Endothelial cell of umbilical vein (primary cell): Measurements from ENCODE around the gene GULP1. TPM values are rescaled to one million over a fixed set of nuclear protein-coding genes. Genes with fewer than 3 reads are reported as not detected.

Experiments used
- BruUV-seq: library from RNA; stranded (reverse); fragments of 400-500 nt; replicated peaks from 2 replicates; lab custom pipeline; 2021; lab: Mats Ljungman, UMichigan
- CTCF ChIA-PET: fragments of 300-600, 350-600 bp; sonication (Branson Sonifier 250); formaldehyde crosslinking; loops from one replicate; lab custom pipeline; 2021; ENCODE audit warnings: antibody characterized with exemption, inconsistent platforms; lab: Charles Lee
- POLR2A ChIA-PET: fragments of 300-600, 350-600 bp; sonication (Branson Sonifier 250); formaldehyde crosslinking; loops from one replicate; lab custom pipeline; 2021; ENCODE audit warnings: antibody characterized with exemption, inconsistent platforms; lab: Charles Lee
- DNase-seq: peaks from one replicate; pipeline ENCODE4 v3.0.0-alpha.2; 2011; ENCODE audit warnings: low read depth, low spot score
- FAIRE-seq: peaks from 2 replicates; lab custom pipeline; 2011; peaks lifted over from hg19 to GRCh38; lab: Jason Lieb, UNC
- H2AFZ ChIP-seq: 2 replicates; pipeline ENCODE4 v1.6.0; 2012; ENCODE audit warnings: low read depth, low read length, control low read depth, inconsistent platforms
- H3K27ac ChIP-seq: 2 replicates; pipeline ENCODE4 v1.5.1; 2011; ENCODE audit warnings: low read depth, mild to moderate bottlenecking, control low read depth, low read length, moderate library complexity; ENCODE audit not compliant: insufficient read depth
- H3K27me3 ChIP-seq, 2 experiments: 2 replicates each; pipeline versions ENCODE4 v1.6.0 to v1.6.1; 2011; ENCODE audit warnings: low read length in 2 of 2, mixed read lengths in 1 of 2; ENCODE audit not compliant: control insufficient read depth in 2 of 2, insufficient read depth in 2 of 2
- H3K36me3 ChIP-seq, 2 experiments: 2 replicates in 1 of 2; 3 replicates in 1 of 2; pipeline ENCODE4 v1.5.1; 2011; ENCODE audit warnings: low read length in 2 of 2, mild to moderate bottlenecking in 1 of 2, moderate library complexity in 1 of 2; ENCODE audit not compliant: control insufficient read depth in 2 of 2, insufficient read depth in 2 of 2; ENCODE audit errors: extremely low read depth in 1 of 2
- H3K4me1 ChIP-seq: 3 replicates; pipeline ENCODE4 v1.5.1; 2011; ENCODE audit warnings: mild to moderate bottlenecking, low read length; ENCODE audit not compliant: control insufficient read depth, insufficient read depth; ENCODE audit errors: extremely low read depth
- H3K4me2 ChIP-seq: 2 replicates; pipeline ENCODE4 v1.6.1; 2011; ENCODE audit warnings: low read length, control low read depth, mixed read lengths; ENCODE audit not compliant: insufficient read depth
- H3K4me3 ChIP-seq, 3 experiments: fragments of 200-600 bp in 1 of 3; sonication (generic), shearing (Covaris generic) in 1 of 3; replicated peaks in 1 of 3; 2 replicates each; pipeline ENCODE4 v1.5.1; 2011 to 2016; ENCODE audit warnings: control low read depth in 3 of 3, low read length in 3 of 3, mild to moderate bottlenecking in 2 of 3, inconsistent platforms in 1 of 3, low read depth in 1 of 3, moderate library complexity in 1 of 3; ENCODE audit not compliant: insufficient read depth in 1 of 3
- H3K79me2 ChIP-seq: 2 replicates; pipeline ENCODE4 v1.6.0; 2012; ENCODE audit warnings: low read length, inconsistent platforms; ENCODE audit not compliant: control insufficient read depth, insufficient read depth
- H3K9ac ChIP-seq: replicated peaks from 2 replicates; pipeline ENCODE3; 2011; ENCODE audit warnings: low read length, control low read depth; ENCODE audit not compliant: insufficient read depth; ENCODE audit errors: extremely low read depth
- H3K9me1 ChIP-seq: replicated peaks from 3 replicates; pipeline ENCODE4 v1.6.0; 2011; ENCODE audit warnings: mild to moderate bottlenecking, low read length; ENCODE audit not compliant: control insufficient read depth, insufficient read depth; ENCODE audit errors: extremely low read depth
- H3K9me3 ChIP-seq: replicated peaks from 2 replicates; pipeline ENCODE4 v1.5.1; 2012; ENCODE audit warnings: low read length, inconsistent platforms; ENCODE audit not compliant: control insufficient read depth, insufficient read depth
- H4K20me1 ChIP-seq: replicated peaks from 2 replicates; pipeline ENCODE3; 2011; ENCODE audit warnings: mild to moderate bottlenecking, low read length; ENCODE audit not compliant: control insufficient read depth, insufficient read depth; ENCODE audit errors: extremely low read depth
- CTCF ChIP-seq, 2 donors: IDR thresholded peaks; 1 replicate in 1 of 2; 2 replicates in 1 of 2; pipeline ENCODE4 v1.5.1; 2011; ENCODE audit warnings: low read length in 2 of 2, mild to moderate bottlenecking in 2 of 2, moderate library complexity in 2 of 2, control low read depth in 1 of 2, inconsistent platforms in 1 of 2, low read depth in 1 of 2; ENCODE audit not compliant: insufficient read depth in 1 of 2; ENCODE audit errors: extremely low read depth in 1 of 2
- EZH2 ChIP-seq: IDR thresholded peaks from 2 replicates; pipeline ENCODE4 v1.6.1; 2012; ENCODE audit warnings: borderline replicate concordance, low read depth, mild to moderate bottlenecking, moderate library complexity, low read length, inconsistent platforms; ENCODE audit not compliant: severe bottlenecking
- FOS ChIP-seq: IDR thresholded peaks from 2 replicates; pipeline ENCODE4 v1.6.1; 2011; ENCODE audit warnings: mild to moderate bottlenecking, low read length, moderate library complexity, borderline replicate concordance; ENCODE audit not compliant: insufficient read depth
- GATA2 ChIP-seq: IDR thresholded peaks from 2 replicates; pipeline ENCODE4 v1.7.0; 2011; ENCODE audit warnings: low read depth, mild to moderate bottlenecking, moderate library complexity, mixed read lengths, low read length; ENCODE audit not compliant: insufficient read length, insufficient read depth
- JUN ChIP-seq: IDR thresholded peaks from 2 replicates; pipeline ENCODE4 v1.6.1; 2011; ENCODE audit warnings: borderline replicate concordance, low read depth; ENCODE audit not compliant: insufficient read length, insufficient read depth
- MAX ChIP-seq: IDR thresholded peaks from 2 replicates; pipeline ENCODE4 v1.6.1; 2011; ENCODE audit not compliant: insufficient read depth, insufficient read length
- MYC ChIP-seq: IDR thresholded peaks from one replicate; pipeline ENCODE4 v1.6.1; 2011; ENCODE audit warnings: mild to moderate bottlenecking, low read depth, low read length
- POLR2A ChIP-seq: IDR thresholded peaks from 2 replicates; pipeline ENCODE4 v1.6.1; 2012; ENCODE audit warnings: low read depth, mild to moderate bottlenecking, control low read depth, low read length
- POLR2AphosphoS5 ChIP-seq: IDR thresholded peaks from 2 replicates; pipeline ENCODE4 v1.6.1; 2012; ENCODE audit warnings: low read depth, mild to moderate bottlenecking, control low read depth, low read length, moderate library complexity; ENCODE audit not compliant: insufficient read depth
- dilution Hi-C: fragments of 300-500 bp; cut with MboI; formaldehyde crosslinking; loops from one replicate; pipeline ENCODE4 v1.15.0; 2019; ENCODE audit warnings: low sequenced_read_pairs; ENCODE audit not compliant: extremely low pct_ligation_motif_present
- intact Hi-C: fragments of 100-400 bp; cut with micrococcal nuclease; formaldehyde crosslinking; loops from one replicate; pipeline ENCODE4 v1.10.0; 2022
- polyA plus RNA-seq, 4 experiments: library from polyadenylated mRNA; depleted of rRNA in 3 of 4; stranded (reverse) in 3 of 4; unstranded in 1 of 4; fragments of >200 nt; gene quantifications; 2 replicates each; pipeline versions ENCODE4 v1.2.1 to v1.2.3, GENCODE V29; 2011 to 2012; ENCODE audit warnings: missing spikeins in 1 of 4
- total RNA-seq: library from RNA; stranded (reverse); gene quantifications from 2 replicates; pipeline ENCODE4 v1.2.3, GENCODE V29; 2021

GULP1 gene
- total and polyA plus RNA-seq, 2 donors (not counting 3 experiments of a cell fraction or from before 2014, with no cell fraction given) = 24.4 to 53.8 TPM

DNA sequence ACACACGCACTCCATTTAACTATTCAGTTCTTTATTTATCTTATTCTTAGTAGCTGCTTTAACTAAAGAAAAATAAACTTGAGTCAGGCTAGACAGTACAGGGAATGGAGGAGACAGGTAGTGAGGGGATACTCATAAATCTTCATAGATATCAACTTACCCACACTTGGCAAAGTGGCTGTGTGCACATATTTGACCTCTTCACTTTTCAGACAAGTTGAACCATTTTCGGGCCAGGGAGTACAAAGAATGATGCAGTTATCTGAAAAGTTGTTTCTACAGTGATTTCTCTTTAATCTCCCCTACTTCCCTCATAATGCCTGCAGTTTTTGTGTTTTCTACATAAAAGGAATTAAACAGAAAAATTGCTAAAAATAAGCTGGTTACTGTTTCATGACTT lies 307.5 kb downstream of the GULP1 start:
- H4K20me1 ChIP-seq = no peaks in the 10 kb centered on the region
- FAIRE-seq = no peak
- H3K9me1 ChIP-seq = no peaks in the 10 kb centered on the region
- H3K36me3 ChIP-seq = peaks cover 0 to 2% of the 10 kb centered on the region in 2 experiments
- dilution Hi-C loops (no loop called here), intact Hi-C loops (no loop called here)
- no peaks in the 10 kb centered on the region for H3K4me1 ChIP-seq
- H3K4me3 ChIP-seq = no peak overlapping the region
- no peak overlapping the region for H3K9ac ChIP-seq
- ChIA-PET CTCF (interaction anchor here (1.4 to 3.9 kb wide), 4 partner anchors 9 to 940 kb away, joined by 3 to 11 read pairs (median 4); no protein-coding TSS in a partner anchor), POLR2A (no interaction called here)
- no peak for TF ChIP-seq GATA2
- TF ChIP-seq MYC = no peak
- TF ChIP-seq EZH2 = no peak
- no peak for TF ChIP-seq JUN
- TF ChIP-seq MAX = no peak
- TF ChIP-seq POLR2A = no peak
- no peak for TF ChIP-seq POLR2AphosphoS5
- no peak for TF ChIP-seq FOS
- TF ChIP-seq CTCF (IDR thresholded peaks at IDR 0.05; ENCODE audit: extremely low read depth in 1 of 2, insufficient read depth in 1 of 2, low read depth in 1 of 2, low read length in 2 of 2) = no peak
- peak; percentile 68 for DNase-seq
- H3K79me2 ChIP-seq = no peaks in the 10 kb centered on the region
- H2AFZ ChIP-seq = no peak overlapping the region
- no peak overlapping the region for H3K27ac ChIP-seq
- no peak overlapping the region for H3K4me2 ChIP-seq
- H3K9me3 ChIP-seq = no peaks in the 10 kb centered on the region
- H3K27me3 ChIP-seq = no peaks in the 10 kb centered on the region
- BruUV-seq = no TSS peak
